Measurements from ENCODE around the gene KCNMA1. TPM values are rescaled to one million over a fixed set of nuclear protein-coding genes. Genes with fewer than 3 reads are reported as not detected.

Gene KCNMA1
- total and polyA plus RNA-seq, 9 of the 15 experiments (the other 6 are each of a cell fraction or from before 2014, with no cell fraction given) = 0.01 to 0.95 (median 0.15) TPM; not detected in 4

GRCh38 chr10:76961841-76962240, 675.8 kb downstream of the KCNMA1 start (continued):
- TF ChIP-seq SMARCB1 (IDR thresholded peaks at IDR 0.05; ENCODE audit: insufficient read length, low read depth) = no peak
- no peak for TF ChIP-seq RCOR1 (IDR thresholded peaks at IDR 0.05; ENCODE audit: borderline replicate concordance in 1 of 2, low read depth in 2 of 2, low read length in 2 of 2)
- TF ChIP-seq ID3 (CRISPR knock-in tag; IDR thresholded peaks at IDR 0.05) = no peak
- TF ChIP-seq ID3 (tag; IDR thresholded peaks at IDR 0.05) = no peak
- no peak for TF ChIP-seq HCFC1 (IDR thresholded peaks at IDR 0.05; ENCODE audit: low read depth, low read length)
- TF ChIP-seq ZNF764 (CRISPR knock-in tag; IDR thresholded peaks at IDR 0.05; ENCODE audit: low read depth) = no peak

GRCh38 chr10:76959111-76959510, 678.5 kb downstream of the KCNMA1 start:
- H3K9me3 ChIP-seq (replicated peaks; ENCODE audit: control insufficient read depth, insufficient read depth, low read depth, low read length) = no peaks in the 10 kb centered on the region
- CTCF ChIA-PET (ENCODE audit: low intra/inter-chr PET ratio) = no interaction called here
- intact Hi-C loops (cut with micrococcal nuclease) (no loop called here), in situ Hi-C loops (cut with MboI) (no loop called here)
- no peaks in the 10 kb centered on the region for H3K9me1 ChIP-seq (ENCODE audit: control insufficient read depth, insufficient read depth, low read length)
- BruUV-seq (replicated peaks) = no TSS peak
- no peak overlapping the region for H2AFZ ChIP-seq (ENCODE audit: low read depth, low read length)
- no peak overlapping the region for H3K4me2 ChIP-seq (ENCODE audit: insufficient read depth, low read length)
- no peaks in the 10 kb centered on the region for H3K36me3 ChIP-seq (ENCODE audit: control insufficient read depth, insufficient read depth, low read length)
- no peaks in the 10 kb centered on the region for H4K20me1 ChIP-seq (replicated peaks; ENCODE audit: control insufficient read depth, insufficient read depth, low read length)
- H3K4me1 ChIP-seq (replicated peaks in 1 of 2; ENCODE audit: control insufficient read depth in 2 of 2, insufficient read depth in 2 of 2, low read length in 2 of 2) = no peaks in the 10 kb centered on the region
- no peak overlapping the region for H3K27ac ChIP-seq (ENCODE audit: extremely low read depth, low read depth, low read length)
- TF ChIP-seq RBM25 (IDR thresholded peaks at IDR 0.05; ENCODE audit: low read depth, low read length, severe bottlenecking) (peak; percentile 31), SIN3B (IDR thresholded peaks at IDR 0.05; ENCODE audit: low read depth) (no peak)
- POLR2A ChIA-PET = interaction anchor here (1.0 kb wide), 1 partner anchor 16 kb away, joined by 3 read pairs; no protein-coding TSS in a partner anchor
- FAIRE-seq (no peak), DNase-seq (ENCODE audit: extremely low read depth in 1 of 4, low spot score in 3 of 4) (no peak), ATAC-seq (no peak)
- no peaks in the 10 kb centered on the region for H3K27me3 ChIP-seq (ENCODE audit: control insufficient read depth in 2 of 2, insufficient read depth in 2 of 2, low read length in 2 of 2)
- WGBS (ENCODE audit: insufficient coverage, low coverage, missing lambda C conversion rate) = 0% methylated on average over 2 of the region's 2 CpGs
- no peak overlapping the region for H3K4me3 ChIP-seq
- H3K79me2 ChIP-seq (ENCODE audit: control insufficient read depth, insufficient read depth, low read length) = no peaks in the 10 kb centered on the region
- H3K9ac ChIP-seq (ENCODE audit: insufficient read depth in 1 of 2, low read depth in 2 of 2, low read length in 2 of 2) = no peak overlapping the region
